ENCODE results near the gene CD52.
"Not testable (repeated sequence)": the region's sequence is repeated elsewhere in the genome, so short reads cannot be mapped to it uniquely, and the experiment has no call there.

The CD52 gene

GRCh38 chr1:26284597-26285347 lies 33.0 kb upstream of the CD52 start:
- DNase-seq, result peak; percentile 93

- no peak for DNase-seq
Measured at GRCh38 chr1:26285366-26286063, 32.2 kb upstream of the CD52 start.

- DNase-seq, result no peak
Measured at GRCh38 chr1:26286064-26286416, 31.7 kb upstream of the CD52 start.

- DNase-seq, result peak; percentile 86
Measured at GRCh38 chr1:26287033-26287711, 30.6 kb upstream of the CD52 start.

- no peak for DNase-seq
Measured at GRCh38 chr1:26287811-26288210, 29.9 kb upstream of the CD52 start.

- peak; percentile 46 for DNase-seq
Measured at GRCh38 chr1:26288311-26288941, 29.3 kb upstream of the CD52 start.

GRCh38 chr1:26289158-26290059 lies 28.3 kb upstream of the CD52 start:
- DNase-seq, result no peak

GRCh38 chr1:26290122-26290881 lies 27.5 kb upstream of the CD52 start:
- DNase-seq, result no peak

GRCh38 chr1:26290882-26291261 lies 26.9 kb upstream of the CD52 start:
- no peak for DNase-seq

GRCh38 chr1:26291433-26291832 lies 26.3 kb upstream of the CD52 start:
- DNase-seq, result no peak

GRCh38 chr1:26291939-26292338 lies 25.8 kb upstream of the CD52 start:
- no peak for DNase-seq

- not testable (repeated sequence) for DNase-seq
Measured at GRCh38 chr1:26292735-26293134, 25.0 kb upstream of the CD52 start.

- DNase-seq, result no peak
Measured at GRCh38 chr1:26293911-26294463, 23.8 kb upstream of the CD52 start.

- DNase-seq, result no peak
Measured at GRCh38 chr1:26295194-26296138, 22.3 kb upstream of the CD52 start.

GRCh38 chr1:26296340-26297056 lies 21.3 kb upstream of the CD52 start:
- no peak for DNase-seq

- no peak for DNase-seq
Measured at GRCh38 chr1:26297057-26297790, 20.5 kb upstream of the CD52 start.

- no peak for DNase-seq
Measured at GRCh38 chr1:26297791-26298124, 20.0 kb upstream of the CD52 start.

- DNase-seq, result no peak
Measured at GRCh38 chr1:26300578-26301275, 17.0 kb upstream of the CD52 start.

Data from central memory CD4-positive, alpha-beta T cell (primary cell).